Heart left ventricle (tissue), 16 donors: Measurements from ENCODE around the gene MACROD1. TPM values are rescaled to one million over a fixed set of nuclear protein-coding genes. Genes with fewer than 3 reads are reported as not detected.

Experiments
- ATAC-seq, 4 donors: fragments of 200-7000 bp; cut with Tn5 transposase; one replicate each; pipeline ENCODE4 v1.9.1; 2020 to 2022; ENCODE audit warnings: moderate library complexity in 4 of 4, mild to moderate bottlenecking in 3 of 4, moderate number of reproducible peaks in 1 of 4
- DNase-seq, 5 donors: peaks; one replicate each; pipeline ENCODE4 v3.0.0-alpha.2; 2020
- H3K27ac ChIP-seq, 12 donors: fragments of 200-600 bp; sonication (generic) in 4 of 12; one replicate each; pipeline versions ENCODE4 v1.5.0 to v1.8.0; 2016 to 2022; ENCODE audit warnings: mild to moderate bottlenecking in 2 of 12
- H3K27me3 ChIP-seq, 9 donors: fragments of 200-600 bp; sonication (generic) in 2 of 9; one replicate each; pipeline versions ENCODE4 v1.5.1 to v1.8.0; 2016 to 2022; ENCODE audit warnings: mild to moderate bottlenecking in 3 of 9
- H3K36me3 ChIP-seq, 9 donors: fragments of 200-600 bp; sonication (generic) in 2 of 9; one replicate each; pipeline versions ENCODE4 v1.5.0 to v1.8.0; 2018 to 2022; ENCODE audit warnings: mild to moderate bottlenecking in 2 of 9
- H3K4me1 ChIP-seq, 12 donors: fragments of 200-600 bp; sonication (generic) in 4 of 12; one replicate each; pipeline versions ENCODE4 v1.5.0 to v1.8.0; 2016 to 2022; ENCODE audit warnings: mild to moderate bottlenecking in 3 of 12
- H3K4me3 ChIP-seq, 12 donors: fragments of 200-600 bp; sonication (generic) in 4 of 12; one replicate each; pipeline versions ENCODE4 v1.5.0 to v1.8.0; 2017 to 2022; ENCODE audit warnings: mild to moderate bottlenecking in 9 of 12, moderate library complexity in 4 of 12
- H3K9me3 ChIP-seq, 12 donors: fragments of 200-600 bp; sonication (generic) in 4 of 12; one replicate each; pipeline versions ENCODE4 v1.5.0 to v1.8.0; 2016 to 2022; ENCODE audit warnings: mild to moderate bottlenecking in 1 of 12
- POLR2A ChIP-seq, 2 donors: fragments of 450-650 bp; IDR thresholded peaks; one replicate each; pipeline ENCODE4 v1.6.1; 2017; ENCODE audit warnings: antibody characterized with exemption in 2 of 2, mild to moderate bottlenecking in 2 of 2, moderate library complexity in 2 of 2
- WGBS, 4 donors: extraction: QIAGEN DNeasy Blood & Tissue Kit in 2 of 4; methylation state at CpG; one replicate each; pipeline versions ENCODE4 v1.1.5 to v1.1.7; 2013 to 2018; 5-methylcytosine and 5-hydroxymethylcytosine counted together
- intact Hi-C, 10 donors: fragments of 100-400 bp; cut with DNase I; formaldehyde crosslinking; loops; one replicate each; pipeline versions ENCODE4 v1.11.1 to v1.14.2; 2022
- polyA plus RNA-seq, 2 donors: library from polyadenylated mRNA; stranded (reverse); fragments of 200-250 nt; gene quantifications; one replicate each; pipeline ENCODE4 v1.2.3, GENCODE V29; 2013
- total RNA-seq, 9 donors: library from RNA; depleted of rRNA in 2 of 9; stranded (reverse); fragments of >200 nt in 2 of 9; fragmentation: NEBNext Ultra II Directional in 3 of 9; extraction: Animal tissue kit (Norgen Biotek cat#: 25700) in 3 of 9; gene quantifications; one replicate each; pipeline versions ENCODE4 v1.1.0 to v1.2.4, GENCODE V29; 2016 to 2023
- TF ChIP-seq, protein P1 (sequence below), 12 donors: fragments of 200-600 bp; sonication (generic) in 4 of 12; IDR thresholded peaks; one replicate each; pipeline versions ENCODE4 v1.5.0 to v1.8.0; 2018 to 2022; ENCODE audit warnings: antibody characterized with exemption in 12 of 12, mild to moderate bottlenecking in 5 of 12
- donor health status: ischemic (EF 13 %, LVEDD 7.1; RV severe dilation, severe dysfunction).
- donor health status: healthy with polysubstance abuse.
- donor health status: DM: no; HTN: yes; CAD: no.
- donor health status: DM: no; HTN: no; CAD: no.
- donor health status: ischemic (EF 25% LVEDD 6.9; RV normal size, moderate dysfunction).
- donor health status: ischemic (EF 25% LVEDD 5.7; RV mildly dilated, moderate dysfunction).
- donor health status: healthy.
- donor health status: DM: yes; HTN: yes; CAD: no.
- donor health status: ischemic (EF 35%, LVEDD 5.7; RV mildly dilated, moderate dysfunction).
- donor health status: nonischemic (EF 11% LVEDD 7.7; RV severe dilation, severe dysfunction).
- donor health status: DM: yes; HTN: yes; CAD: no.
- donor health status: PGD.
- donor health status: ischemic (EF 29% LVEDD 5.4; RV normal size, mild dysfunction).
- donor health status: nonischemic (EF 23%, LVEDD 6.1; RV moderate dilation, normal function).

MACROD1 gene
- total and polyA plus RNA-seq, 11 donors, result 48.9 to 287 (median 116) TPM

DNA sequence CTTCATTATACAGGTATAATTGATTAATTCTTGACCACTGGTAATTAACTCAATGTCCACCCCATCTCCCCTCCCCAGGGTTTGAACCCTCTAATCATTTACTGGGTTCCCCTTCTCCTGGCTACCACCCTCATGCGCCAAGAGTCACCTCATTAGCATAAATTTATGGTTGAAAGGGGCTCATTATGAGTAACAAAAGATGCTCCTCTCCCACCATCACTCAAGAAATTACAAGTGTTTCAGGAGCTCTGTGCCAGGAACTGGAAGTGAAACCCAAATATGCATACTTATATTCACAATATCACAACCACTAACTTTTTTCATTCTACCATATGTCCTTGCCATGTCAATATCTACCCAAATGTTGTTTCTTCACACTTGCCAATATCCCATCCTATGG is 12.3 kb upstream of the MACROD1 start:
- H3K27ac ChIP-seq, result no peak overlapping the region
- intact Hi-C loops, result no loop called here
- H3K4me1 ChIP-seq, result peaks cover 5 to 31% (median 24%) of the 10 kb centered on the region in 12 donors
- H3K27me3 ChIP-seq, result no peaks in the 10 kb centered on the region
- no peak overlapping the region for H3K4me3 ChIP-seq
- H3K36me3 ChIP-seq, result peaks cover 0 to 2% (median 0%) of the 10 kb centered on the region in 9 donors
- H3K9me3 ChIP-seq, result peaks cover 0 to 7% (median 0%) of the 10 kb centered on the region in 12 donors
- WGBS, 4 donors, result 91 to 100% (median 96%) methylated on average over 1 of the region's 1 CpG
- ATAC-seq (no peak), DNase-seq (no peak)
- TF ChIP-seq, protein P1, sequence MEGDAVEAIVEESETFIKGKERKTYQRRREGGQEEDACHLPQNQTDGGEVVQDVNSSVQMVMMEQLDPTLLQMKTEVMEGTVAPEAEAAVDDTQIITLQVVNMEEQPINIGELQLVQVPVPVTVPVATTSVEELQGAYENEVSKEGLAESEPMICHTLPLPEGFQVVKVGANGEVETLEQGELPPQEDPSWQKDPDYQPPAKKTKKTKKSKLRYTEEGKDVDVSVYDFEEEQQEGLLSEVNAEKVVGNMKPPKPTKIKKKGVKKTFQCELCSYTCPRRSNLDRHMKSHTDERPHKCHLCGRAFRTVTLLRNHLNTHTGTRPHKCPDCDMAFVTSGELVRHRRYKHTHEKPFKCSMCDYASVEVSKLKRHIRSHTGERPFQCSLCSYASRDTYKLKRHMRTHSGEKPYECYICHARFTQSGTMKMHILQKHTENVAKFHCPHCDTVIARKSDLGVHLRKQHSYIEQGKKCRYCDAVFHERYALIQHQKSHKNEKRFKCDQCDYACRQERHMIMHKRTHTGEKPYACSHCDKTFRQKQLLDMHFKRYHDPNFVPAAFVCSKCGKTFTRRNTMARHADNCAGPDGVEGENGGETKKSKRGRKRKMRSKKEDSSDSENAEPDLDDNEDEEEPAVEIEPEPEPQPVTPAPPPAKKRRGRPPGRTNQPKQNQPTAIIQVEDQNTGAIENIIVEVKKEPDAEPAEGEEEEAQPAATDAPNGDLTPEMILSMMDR (IDR thresholded peaks at IDR 0.05), result no peak
- no peak for TF ChIP-seq POLR2A (IDR thresholded peaks at IDR 0.05)

DNA sequence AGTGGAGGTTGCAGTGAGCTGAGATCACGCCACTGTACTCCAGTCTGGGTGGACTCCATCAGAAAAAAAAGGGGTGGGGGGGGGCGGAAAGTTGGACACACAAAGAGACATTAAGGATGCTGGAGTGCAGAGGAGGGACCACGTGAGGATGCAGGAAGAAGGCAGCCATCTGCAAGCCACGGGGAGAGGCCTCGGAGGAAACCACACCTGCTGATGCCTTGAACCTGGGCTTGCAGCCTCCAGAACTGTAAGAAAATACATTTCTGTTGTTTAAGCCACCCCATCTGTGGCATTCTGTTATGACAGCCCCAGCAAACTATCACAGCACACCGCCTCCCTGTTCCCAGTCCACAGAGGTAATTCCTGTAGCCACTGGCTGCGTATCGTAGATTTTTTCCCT is 10.8 kb upstream of the MACROD1 start:
- Histone ChIP-seq H3K4me1 (peaks cover 2 to 19% (median 13%) of the 10 kb centered on the region in 12 donors), H3K27ac (no peak overlapping the region), H3K4me3 (no peak overlapping the region), H3K36me3 (peaks cover 0 to 2% (median 0%) of the 10 kb centered on the region in 9 donors), H3K27me3 (no peaks in the 10 kb centered on the region), H3K9me3 (peaks cover 0 to 7% (median 0%) of the 10 kb centered on the region in 12 donors)
- 80 to 91% (median 83%) methylated on average over 8 of the region's 8 CpGs for WGBS, 4 donors
- TF ChIP-seq, protein P1 (IDR thresholded peaks at IDR 0.05), result no peak
- no peak for TF ChIP-seq POLR2A (IDR thresholded peaks at IDR 0.05)
- DNase-seq (no peak), ATAC-seq (no peak)
- intact Hi-C loops, result no loop called here

DNA sequence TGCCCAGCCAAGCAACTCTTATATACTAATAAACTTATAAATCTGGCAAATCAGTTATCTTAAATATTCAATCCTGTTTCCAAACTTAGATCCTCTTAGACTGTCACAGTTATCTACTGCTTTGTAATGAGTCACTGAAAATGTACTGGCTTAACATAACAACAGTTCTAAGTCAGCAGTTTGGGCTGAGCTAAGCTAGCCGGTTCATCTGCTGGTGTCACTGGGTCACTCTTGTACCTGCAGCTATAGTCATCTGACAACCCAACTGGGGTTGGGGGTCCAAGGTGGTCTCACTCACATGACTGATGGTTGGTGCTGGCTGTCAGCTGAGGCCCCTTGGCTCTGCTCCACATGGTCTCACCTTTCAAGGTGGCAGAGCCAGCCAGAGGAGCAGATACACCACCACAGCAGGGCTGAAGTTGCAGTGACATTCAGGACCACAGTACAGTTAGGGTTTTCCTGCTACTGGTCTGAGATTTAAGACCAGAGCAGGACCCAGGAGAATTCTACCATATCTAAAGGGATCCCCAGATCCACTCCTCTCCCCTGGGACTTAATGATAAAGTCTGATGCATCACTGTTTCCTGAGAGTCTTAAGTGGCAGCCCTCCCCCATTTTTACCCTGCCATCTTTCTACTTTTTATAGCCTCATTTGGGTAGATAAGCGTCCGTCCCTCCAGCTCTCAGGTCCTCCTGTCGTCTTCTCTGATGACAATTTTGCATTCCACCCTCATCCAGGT is 7.9 kb upstream of the MACROD1 start:
- no peaks in the 10 kb centered on the region for H3K4me1 ChIP-seq
- no peaks in the 10 kb centered on the region for H3K27me3 ChIP-seq
- no peak overlapping the region for H3K4me3 ChIP-seq
- TF ChIP-seq, protein P1 (IDR thresholded peaks at IDR 0.05), result no peak
- TF ChIP-seq POLR2A (IDR thresholded peaks at IDR 0.05), result no peak
- WGBS, 4 donors, result 90 to 91% (median 90%) methylated on average over 4 of the region's 4 CpGs
- no peak for DNase-seq
- intact Hi-C loops, result no loop called here
- H3K27ac ChIP-seq, result no peak overlapping the region
- H3K36me3 ChIP-seq, result no peaks in the 10 kb centered on the region
- H3K9me3 ChIP-seq, result peaks cover 0 to 7% (median 0%) of the 10 kb centered on the region in 12 donors
- peak in 1 of 4 donors; percentile 39 for ATAC-seq

DNA sequence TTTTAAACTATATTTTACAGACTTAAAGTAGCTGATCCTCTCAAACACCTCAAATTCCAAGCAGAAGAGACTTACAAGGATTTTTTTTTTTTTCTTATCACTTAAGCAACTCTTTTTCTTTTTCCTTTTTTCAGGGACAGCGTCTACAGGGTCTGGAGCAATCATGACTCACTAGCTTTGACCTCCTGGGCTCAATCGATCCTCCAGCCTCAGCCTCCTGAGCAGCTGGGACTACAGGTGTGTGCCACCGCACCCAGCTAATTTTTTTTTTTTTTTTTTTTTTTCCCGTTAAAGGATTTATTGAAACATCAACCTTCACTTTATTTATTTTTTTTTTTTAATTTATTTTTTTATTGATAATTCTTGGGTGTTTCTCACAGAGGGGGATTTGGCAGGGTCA is 4.5 kb upstream of the MACROD1 start:
- intact Hi-C loops, result no loop called here
- 88 to 95% (median 92%) methylated on average over 4 of the region's 4 CpGs for WGBS, 4 donors

More for the DNA sequence above, 4.5 kb upstream of the MACROD1 start:
- no peak overlapping the region for H3K4me3 ChIP-seq
- peaks cover 0 to 14% (median 5%) of the 10 kb centered on the region in 12 donors for H3K4me1 ChIP-seq
- DNase-seq (no peak), ATAC-seq (no peak)
- no peaks in the 10 kb centered on the region for H3K27me3 ChIP-seq
- H3K36me3 ChIP-seq, result no peaks in the 10 kb centered on the region
- no peak overlapping the region for H3K27ac ChIP-seq
- TF ChIP-seq POLR2A (IDR thresholded peaks at IDR 0.05), result no peak
- TF ChIP-seq, protein P1 (IDR thresholded peaks at IDR 0.05), result no peak
- H3K9me3 ChIP-seq, result peaks cover 0 to 7% (median 0%) of the 10 kb centered on the region in 12 donors
